ENCODE measurements around the gene NT5M. TPM values are rescaled to one million over a fixed set of nuclear protein-coding genes. Genes with fewer than 3 reads are reported as not detected.
"Not testable (repeated sequence)": the region's sequence is repeated elsewhere in the genome, so short reads cannot be mapped to it uniquely, and the experiment has no call there.

Gene NT5M
- total RNA-seq, 1 donor = 0.36 TPM

- no peaks in the 10 kb centered on the region for H3K9me3 ChIP-seq (ENCODE audit: low read depth, low read length)
- H3K27me3 ChIP-seq (ENCODE audit: insufficient read depth, low read length) = peaks cover 34% of the 10 kb centered on the region
- no peak overlapping the region for H3K4me2 ChIP-seq (ENCODE audit: insufficient read depth, low read length)
- H3K27ac ChIP-seq (ENCODE audit: low read depth, low read length) = no peak overlapping the region
- no peaks in the 10 kb centered on the region for H3K36me3 ChIP-seq (ENCODE audit: insufficient read depth, low read length)
- H3K79me2 ChIP-seq (ENCODE audit: insufficient read depth, low read length) = no peaks in the 10 kb centered on the region
- H2AFZ ChIP-seq (ENCODE audit: low read length) = no peak overlapping the region
- no peaks in the 10 kb centered on the region for H4K20me1 ChIP-seq (ENCODE audit: insufficient read depth, low read length)
- TF ChIP-seq CTCF (IDR thresholded peaks at IDR 0.05; ENCODE audit: extremely low read depth, low read depth, low read length) = no peak
- no peak overlapping the region for H3K4me3 ChIP-seq (ENCODE audit: insufficient read depth, low read length)
- H3K4me1 ChIP-seq (ENCODE audit: insufficient read depth, low read length) = no peaks in the 10 kb centered on the region
- DNase-seq (ENCODE audit: insufficient read length, low spot score, missing footprints) = peak; percentile 36
These were observed 78.4 kb downstream of the NT5M start for GRCh38 chr17:17381446-17382064.

GRCh38 chr17:17382065-17382459 is 78.9 kb downstream of the NT5M start:
- H3K79me2 ChIP-seq (ENCODE audit: insufficient read depth, low read length) = no peaks in the 10 kb centered on the region
- no peak for TF ChIP-seq CTCF (IDR thresholded peaks at IDR 0.05; ENCODE audit: extremely low read depth, low read depth, low read length)
- H4K20me1 ChIP-seq (ENCODE audit: insufficient read depth, low read length) = no peaks in the 10 kb centered on the region
- H2AFZ ChIP-seq (ENCODE audit: low read length) = no peak overlapping the region
- H3K4me1 ChIP-seq (ENCODE audit: insufficient read depth, low read length) = no peaks in the 10 kb centered on the region
- no peaks in the 10 kb centered on the region for H3K9me3 ChIP-seq (ENCODE audit: low read depth, low read length)
- DNase-seq (ENCODE audit: insufficient read length, low spot score, missing footprints) = peak; percentile 8
- no peak overlapping the region for H3K4me2 ChIP-seq (ENCODE audit: insufficient read depth, low read length)
- no peaks in the 10 kb centered on the region for H3K36me3 ChIP-seq (ENCODE audit: insufficient read depth, low read length)
- H3K4me3 ChIP-seq (ENCODE audit: insufficient read depth, low read length) = no peak overlapping the region
- no peak overlapping the region for H3K27ac ChIP-seq (ENCODE audit: low read depth, low read length)
- H3K27me3 ChIP-seq (ENCODE audit: insufficient read depth, low read length) = peaks cover 34% of the 10 kb centered on the region

- no peak overlapping the region for H3K27ac ChIP-seq (ENCODE audit: low read depth, low read length)
- no peaks in the 10 kb centered on the region for H3K4me1 ChIP-seq (ENCODE audit: insufficient read depth, low read length)
- no peaks in the 10 kb centered on the region for H3K9me3 ChIP-seq (ENCODE audit: low read depth, low read length)
- H3K36me3 ChIP-seq (ENCODE audit: insufficient read depth, low read length) = no peaks in the 10 kb centered on the region
- no peak overlapping the region for H2AFZ ChIP-seq (ENCODE audit: low read length)
- no peak for DNase-seq (ENCODE audit: insufficient read length, low spot score, missing footprints)
- H4K20me1 ChIP-seq (ENCODE audit: insufficient read depth, low read length) = no peaks in the 10 kb centered on the region
- peaks cover 34% of the 10 kb centered on the region for H3K27me3 ChIP-seq (ENCODE audit: insufficient read depth, low read length)
- H3K79me2 ChIP-seq (ENCODE audit: insufficient read depth, low read length) = no peaks in the 10 kb centered on the region
- no peak for TF ChIP-seq CTCF (IDR thresholded peaks at IDR 0.05; ENCODE audit: extremely low read depth, low read depth, low read length)
- H3K4me2 ChIP-seq (ENCODE audit: insufficient read depth, low read length) = no peak overlapping the region
- H3K4me3 ChIP-seq (ENCODE audit: insufficient read depth, low read length) = no peak overlapping the region
These were observed 79.8 kb downstream of the NT5M start for GRCh38 chr17:17382971-17383370.

- not testable (repeated sequence) for H3K36me3 ChIP-seq (ENCODE audit: insufficient read depth, low read length); H3K9me3 ChIP-seq (ENCODE audit: low read depth, low read length); H3K4me1 ChIP-seq (ENCODE audit: insufficient read depth, low read length); H4K20me1 ChIP-seq (ENCODE audit: insufficient read depth, low read length); H3K4me3 ChIP-seq (ENCODE audit: insufficient read depth, low read length); H3K79me2 ChIP-seq (ENCODE audit: insufficient read depth, low read length); H3K27ac ChIP-seq (ENCODE audit: low read depth, low read length); H3K4me2 ChIP-seq (ENCODE audit: insufficient read depth, low read length); H2AFZ ChIP-seq (ENCODE audit: low read length); DNase-seq (ENCODE audit: insufficient read length, low spot score, missing footprints)
- peaks cover 34% of the 10 kb centered on the region for H3K27me3 ChIP-seq (ENCODE audit: insufficient read depth, low read length)
These were observed 80.5 kb downstream of the NT5M start for GRCh38 chr17:17383431-17384290.
